HL-60 (cell line): ENCODE results near the gene DLEC1.

Source experiments
- GABPA ChIP-seq: IDR thresholded peaks from 2 replicates; pipeline ENCODE4 v1.6.1; 2012; ENCODE audit warnings: low read depth
- TF ChIP-seq, protein P1 (sequence below): IDR thresholded peaks from one replicate; pipeline ENCODE4 v1.5.1; 2011; ENCODE audit warnings: low read length, control low read depth, inconsistent platforms; ENCODE audit not compliant: insufficient read depth
- TF ChIP-seq, protein P2 (sequence below): IDR thresholded peaks from 2 replicates; pipeline ENCODE4 v1.6.1; 2012; ENCODE audit warnings: low read depth; ENCODE audit not compliant: insufficient replicate concordance

DNA sequence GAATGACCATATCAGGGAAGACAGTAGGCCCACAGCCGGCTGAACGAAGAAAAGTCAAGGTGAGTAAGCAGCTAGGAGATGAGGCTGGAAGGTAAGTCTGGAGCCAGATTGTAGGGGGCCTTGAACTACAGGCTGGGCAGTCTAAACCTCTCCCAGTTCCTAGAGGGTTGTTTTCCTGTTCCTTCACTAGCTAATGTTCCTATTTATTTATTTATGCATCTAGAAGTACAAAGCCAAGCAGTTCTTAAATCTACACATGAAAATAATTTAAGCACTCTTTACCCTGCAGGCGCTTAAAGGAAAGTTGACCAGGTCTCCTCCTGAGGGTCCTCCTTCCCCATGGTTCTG, 94.2 kb downstream of the DLEC1 start:
- TF ChIP-seq, protein P1, sequence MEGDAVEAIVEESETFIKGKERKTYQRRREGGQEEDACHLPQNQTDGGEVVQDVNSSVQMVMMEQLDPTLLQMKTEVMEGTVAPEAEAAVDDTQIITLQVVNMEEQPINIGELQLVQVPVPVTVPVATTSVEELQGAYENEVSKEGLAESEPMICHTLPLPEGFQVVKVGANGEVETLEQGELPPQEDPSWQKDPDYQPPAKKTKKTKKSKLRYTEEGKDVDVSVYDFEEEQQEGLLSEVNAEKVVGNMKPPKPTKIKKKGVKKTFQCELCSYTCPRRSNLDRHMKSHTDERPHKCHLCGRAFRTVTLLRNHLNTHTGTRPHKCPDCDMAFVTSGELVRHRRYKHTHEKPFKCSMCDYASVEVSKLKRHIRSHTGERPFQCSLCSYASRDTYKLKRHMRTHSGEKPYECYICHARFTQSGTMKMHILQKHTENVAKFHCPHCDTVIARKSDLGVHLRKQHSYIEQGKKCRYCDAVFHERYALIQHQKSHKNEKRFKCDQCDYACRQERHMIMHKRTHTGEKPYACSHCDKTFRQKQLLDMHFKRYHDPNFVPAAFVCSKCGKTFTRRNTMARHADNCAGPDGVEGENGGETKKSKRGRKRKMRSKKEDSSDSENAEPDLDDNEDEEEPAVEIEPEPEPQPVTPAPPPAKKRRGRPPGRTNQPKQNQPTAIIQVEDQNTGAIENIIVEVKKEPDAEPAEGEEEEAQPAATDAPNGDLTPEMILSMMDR: no peak
- TF ChIP-seq GABPA: no peak
- TF ChIP-seq, protein P2, sequence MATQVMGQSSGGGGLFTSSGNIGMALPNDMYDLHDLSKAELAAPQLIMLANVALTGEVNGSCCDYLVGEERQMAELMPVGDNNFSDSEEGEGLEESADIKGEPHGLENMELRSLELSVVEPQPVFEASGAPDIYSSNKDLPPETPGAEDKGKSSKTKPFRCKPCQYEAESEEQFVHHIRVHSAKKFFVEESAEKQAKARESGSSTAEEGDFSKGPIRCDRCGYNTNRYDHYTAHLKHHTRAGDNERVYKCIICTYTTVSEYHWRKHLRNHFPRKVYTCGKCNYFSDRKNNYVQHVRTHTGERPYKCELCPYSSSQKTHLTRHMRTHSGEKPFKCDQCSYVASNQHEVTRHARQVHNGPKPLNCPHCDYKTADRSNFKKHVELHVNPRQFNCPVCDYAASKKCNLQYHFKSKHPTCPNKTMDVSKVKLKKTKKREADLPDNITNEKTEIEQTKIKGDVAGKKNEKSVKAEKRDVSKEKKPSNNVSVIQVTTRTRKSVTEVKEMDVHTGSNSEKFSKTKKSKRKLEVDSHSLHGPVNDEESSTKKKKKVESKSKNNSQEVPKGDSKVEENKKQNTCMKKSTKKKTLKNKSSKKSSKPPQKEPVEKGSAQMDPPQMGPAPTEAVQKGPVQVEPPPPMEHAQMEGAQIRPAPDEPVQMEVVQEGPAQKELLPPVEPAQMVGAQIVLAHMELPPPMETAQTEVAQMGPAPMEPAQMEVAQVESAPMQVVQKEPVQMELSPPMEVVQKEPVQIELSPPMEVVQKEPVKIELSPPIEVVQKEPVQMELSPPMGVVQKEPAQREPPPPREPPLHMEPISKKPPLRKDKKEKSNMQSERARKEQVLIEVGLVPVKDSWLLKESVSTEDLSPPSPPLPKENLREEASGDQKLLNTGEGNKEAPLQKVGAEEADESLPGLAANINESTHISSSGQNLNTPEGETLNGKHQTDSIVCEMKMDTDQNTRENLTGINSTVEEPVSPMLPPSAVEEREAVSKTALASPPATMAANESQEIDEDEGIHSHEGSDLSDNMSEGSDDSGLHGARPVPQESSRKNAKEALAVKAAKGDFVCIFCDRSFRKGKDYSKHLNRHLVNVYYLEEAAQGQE: no peak
